ENCODE results near the gene SBF1.

GRCh38 chr22:50396751-50397370, 78.0 kb downstream of the SBF1 start:
- TF ChIP-seq CCDC6 (CRISPR knock-in tag; IDR thresholded peaks at IDR 0.05) (peak; percentile 46), POLR2AphosphoS5 (IDR thresholded peaks at IDR 0.05; ENCODE audit: low read depth, low read length) (peak; percentile 22), JUN (CRISPR knock-in tag; IDR thresholded peaks at IDR 0.05) (no peak), NR3C1 (CRISPR knock-in tag; IDR thresholded peaks at IDR 0.05) (no peak), ZNF253 (CRISPR knock-in tag; IDR thresholded peaks at IDR 0.05; ENCODE audit: borderline replicate concordance) (no peak), TCF7L2 (IDR thresholded peaks at IDR 0.05; ENCODE audit: low read depth, low read length) (no peak), MAZ (IDR thresholded peaks at IDR 0.05; ENCODE audit: borderline replicate concordance, low read depth, low read length) (no peak), MAZ (CRISPR knock-in tag; IDR thresholded peaks at IDR 0.05; ENCODE audit: low read depth) (peak; percentile 51; the same call in 1 of the 2 replicates), PBX2 (CRISPR knock-in tag; IDR thresholded peaks at IDR 0.05) (no peak), PREB (CRISPR knock-in tag; IDR thresholded peaks at IDR 0.05) (no peak), CTCF (CRISPR knock-in tag; IDR thresholded peaks at IDR 0.05) (no peak), ARNT2 (CRISPR knock-in tag; IDR thresholded peaks at IDR 0.05; ENCODE audit: low read depth) (no peak), KLF16 (CRISPR knock-in tag; IDR thresholded peaks at IDR 0.05) (0 out of 4 replicates have a peak, but pooled peaks of 1 of the 2 experiments have one; percentile 70)

All from HepG2 (cell line).